Measurements from ENCODE around the gene SDHAF2. TPM values are rescaled to one million over a fixed set of nuclear protein-coding genes. Genes with fewer than 3 reads are reported as not detected.

SDHAF2 gene
- total RNA-seq, 2 donors from 2014 or later: 41.4 to 45.4 TPM

DNA sequence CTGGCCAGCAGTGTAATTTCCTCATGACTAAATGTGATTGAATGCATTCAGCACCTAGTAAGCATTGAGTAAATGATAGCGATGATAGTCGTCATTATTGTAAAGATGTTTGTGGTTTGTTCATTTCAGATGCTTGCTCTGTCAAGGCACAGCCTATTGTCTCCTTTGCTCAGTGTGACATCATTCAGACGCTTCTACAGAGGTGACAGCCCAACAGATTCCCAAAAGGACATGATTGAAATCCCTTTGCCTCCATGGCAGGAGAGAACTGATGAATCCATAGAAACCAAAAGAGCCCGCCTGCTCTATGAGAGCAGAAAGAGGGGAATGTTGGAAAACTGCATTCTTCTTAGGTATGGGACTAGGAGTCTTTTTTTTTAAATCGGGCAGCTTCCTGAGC lies 7.6 kb downstream of the SDHAF2 start:
- no peak overlapping the region for H3K9ac ChIP-seq (ENCODE audit: extremely low read depth, low read length, poor library complexity, severe bottlenecking)
- WGBS, 2 experiments (ENCODE audit: insufficient coverage in 1 of 2, insufficient read length in 1 of 2): 93 to 97% methylated on average over 5 of the region's 5 CpGs
- no peaks in the 10 kb centered on the region for H3K9me3 Mint-ChIP-seq
- no peaks in the 10 kb centered on the region for H3K27me3 Mint-ChIP-seq (ENCODE audit: insufficient read depth)
- TF ChIP-seq, protein P1, sequence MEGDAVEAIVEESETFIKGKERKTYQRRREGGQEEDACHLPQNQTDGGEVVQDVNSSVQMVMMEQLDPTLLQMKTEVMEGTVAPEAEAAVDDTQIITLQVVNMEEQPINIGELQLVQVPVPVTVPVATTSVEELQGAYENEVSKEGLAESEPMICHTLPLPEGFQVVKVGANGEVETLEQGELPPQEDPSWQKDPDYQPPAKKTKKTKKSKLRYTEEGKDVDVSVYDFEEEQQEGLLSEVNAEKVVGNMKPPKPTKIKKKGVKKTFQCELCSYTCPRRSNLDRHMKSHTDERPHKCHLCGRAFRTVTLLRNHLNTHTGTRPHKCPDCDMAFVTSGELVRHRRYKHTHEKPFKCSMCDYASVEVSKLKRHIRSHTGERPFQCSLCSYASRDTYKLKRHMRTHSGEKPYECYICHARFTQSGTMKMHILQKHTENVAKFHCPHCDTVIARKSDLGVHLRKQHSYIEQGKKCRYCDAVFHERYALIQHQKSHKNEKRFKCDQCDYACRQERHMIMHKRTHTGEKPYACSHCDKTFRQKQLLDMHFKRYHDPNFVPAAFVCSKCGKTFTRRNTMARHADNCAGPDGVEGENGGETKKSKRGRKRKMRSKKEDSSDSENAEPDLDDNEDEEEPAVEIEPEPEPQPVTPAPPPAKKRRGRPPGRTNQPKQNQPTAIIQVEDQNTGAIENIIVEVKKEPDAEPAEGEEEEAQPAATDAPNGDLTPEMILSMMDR (conservative IDR thresholded peaks at IDR 0.05): no peak
- no peak overlapping the region for H3K4me3 Mint-ChIP-seq
- no peak for DNase-seq
- peaks cover 5% of the 10 kb centered on the region for H3K4me1 Mint-ChIP-seq
- no peaks in the 10 kb centered on the region for H3K4me1 ChIP-seq (ENCODE audit: control insufficient read depth, insufficient read depth, low read length)
- peaks cover 67% of the 10 kb centered on the region for H3K36me3 ChIP-seq (ENCODE audit: control insufficient read depth, insufficient read depth, low read length)
- H3K9me3 ChIP-seq (ENCODE audit: control insufficient read depth, low read length): no peaks in the 10 kb centered on the region
- peaks cover 79% of the 10 kb centered on the region for H3K36me3 Mint-ChIP-seq (ENCODE audit: low read depth)
- H3K27me3 ChIP-seq (ENCODE audit: control insufficient read depth, insufficient read depth, low read length, poor library complexity, severe bottlenecking): no peaks in the 10 kb centered on the region
- no peak overlapping the region for H3K27ac ChIP-seq (ENCODE audit: low read depth, low read length)
- no peak overlapping the region for H3K27ac Mint-ChIP-seq
- H3K4me3 ChIP-seq (ENCODE audit: low read length): no peak overlapping the region

DNA sequence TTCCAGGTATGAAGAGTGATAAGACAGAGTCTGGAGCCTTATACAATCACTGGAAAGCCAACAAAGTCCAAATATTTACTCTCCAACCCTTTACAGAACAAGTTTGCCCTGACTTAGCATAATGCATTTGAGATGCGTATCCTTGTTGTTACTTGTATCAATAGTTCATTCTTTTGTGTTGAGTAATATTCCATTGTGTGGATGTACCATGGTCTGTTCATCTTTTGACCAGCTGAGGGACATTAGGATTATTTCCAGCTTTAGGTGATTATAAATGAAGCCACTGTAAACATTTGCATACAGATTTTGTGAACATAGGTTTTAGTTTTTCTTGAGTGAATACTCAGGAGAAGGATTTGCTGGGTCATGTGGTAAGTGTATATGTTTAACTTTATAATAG lies 9.7 kb downstream of the SDHAF2 start:
- Histone ChIP-seq H3K9ac (ENCODE audit: extremely low read depth, low read length, poor library complexity, severe bottlenecking) (no peak overlapping the region), H3K4me1 (ENCODE audit: control insufficient read depth, insufficient read depth, low read length) (no peaks in the 10 kb centered on the region), H3K36me3 (ENCODE audit: control insufficient read depth, insufficient read depth, low read length) (peaks cover 82% of the 10 kb centered on the region), H3K27me3 (ENCODE audit: control insufficient read depth, insufficient read depth, low read length, poor library complexity, severe bottlenecking) (no peaks in the 10 kb centered on the region), H3K9me3 (ENCODE audit: control insufficient read depth, low read length) (no peaks in the 10 kb centered on the region), H3K27ac (ENCODE audit: low read depth, low read length) (no peak overlapping the region), H3K4me3 (ENCODE audit: low read length) (no peak overlapping the region)
- Mint-ChIP-seq H3K36me3 (ENCODE audit: low read depth) (peaks cover 86% of the 10 kb centered on the region), H3K9me3 (no peaks in the 10 kb centered on the region), H3K27me3 (ENCODE audit: insufficient read depth) (no peaks in the 10 kb centered on the region), H3K4me1 (peaks cover 5% of the 10 kb centered on the region), H3K4me3 (no peak overlapping the region), H3K27ac (no peak overlapping the region)
- 94 to 100% methylated on average over 1 of the region's 1 CpG for WGBS, 2 experiments (ENCODE audit: insufficient coverage in 1 of 2, insufficient read length in 1 of 2)
- DNase-seq: no peak
- TF ChIP-seq, protein P1 (conservative IDR thresholded peaks at IDR 0.05): no peak

DNA sequence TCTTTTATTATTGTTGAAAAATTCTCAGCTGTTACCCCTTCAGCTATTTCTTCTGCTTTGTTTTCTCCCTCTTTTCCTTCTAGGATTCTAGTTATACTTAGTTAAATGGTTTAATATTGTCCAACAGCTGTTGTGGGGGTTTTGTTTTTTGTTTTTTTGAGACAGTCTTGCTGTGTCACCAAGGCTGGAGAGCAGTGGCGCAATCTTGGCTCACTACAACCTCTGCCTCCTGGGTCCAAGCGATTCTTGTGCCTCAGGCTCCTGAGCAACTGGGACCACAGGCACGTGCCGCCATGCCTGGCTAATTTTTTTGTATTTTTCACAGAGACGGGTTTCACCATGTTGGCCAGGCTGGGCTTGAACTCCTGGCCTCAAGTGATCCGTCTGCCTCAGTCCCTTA lies 12.7 kb downstream of the SDHAF2 start:
- Histone ChIP-seq H3K9me3 (ENCODE audit: control insufficient read depth, low read length) (no peaks in the 10 kb centered on the region), H3K4me1 (ENCODE audit: control insufficient read depth, insufficient read depth, low read length) (no peaks in the 10 kb centered on the region), H3K27me3 (ENCODE audit: control insufficient read depth, insufficient read depth, low read length, poor library complexity, severe bottlenecking) (no peaks in the 10 kb centered on the region), H3K4me3 (ENCODE audit: low read length) (no peak overlapping the region), H3K36me3 (ENCODE audit: control insufficient read depth, insufficient read depth, low read length) (peaks cover 90% of the 10 kb centered on the region), H3K27ac (ENCODE audit: low read depth, low read length) (no peak overlapping the region), H3K9ac (ENCODE audit: extremely low read depth, low read length, poor library complexity, severe bottlenecking) (no peak overlapping the region)
- H3K27ac Mint-ChIP-seq: no peak overlapping the region
- peaks cover 85% of the 10 kb centered on the region for H3K36me3 Mint-ChIP-seq (ENCODE audit: low read depth)
- H3K4me1 Mint-ChIP-seq: peaks cover 1% of the 10 kb centered on the region
- no peak for DNase-seq
- whole genome bisulfite sequencing, 2 experiments (ENCODE audit: insufficient coverage in 1 of 2, insufficient read length in 1 of 2): 94 to 95% methylated on average over 6 of the region's 6 CpGs
- no peaks in the 10 kb centered on the region for H3K9me3 Mint-ChIP-seq
- H3K4me3 Mint-ChIP-seq: no peak overlapping the region
- no peaks in the 10 kb centered on the region for H3K27me3 Mint-ChIP-seq (ENCODE audit: insufficient read depth)
- TF ChIP-seq, protein P1 (conservative IDR thresholded peaks at IDR 0.05): no peak

All from endodermal cell (in vitro differentiated cells).